GM23338 (cell line): ENCODE measurements around the gene IGF1.
A peak's percentile ranks its signal among the peaks of the same experiment; 100 is the strongest.

Experiments used
- CREB1 ChIP-seq: fragments of 250-450 bp; sonication (Bioruptor Pico); IDR thresholded peaks from 2 replicates; pipeline ENCODE4 v1.5.0; 2020; ENCODE audit warnings: low read depth, mild to moderate bottlenecking, moderate library complexity
- CTCF ChIP-seq, 2 experiments: fragments of 200-600 bp in 1 of 2; sonication (generic) in 1 of 2; conservative IDR thresholded peaks; 2 replicates each; pipeline versions ENCODE4 v1.5.1 to v1.6.1; 2016 to 2017; ENCODE audit warnings: antibody characterized with exemption in 2 of 2, low read depth in 2 of 2, mild to moderate bottlenecking in 2 of 2, moderate library complexity in 1 of 2
- ETS1 ChIP-seq: IDR thresholded peaks from 2 replicates; pipeline ENCODE4 v1.6.1; 2016; ENCODE audit warnings: antibody characterized with exemption
- EZH2 ChIP-seq: fragments of 200-600 bp; sonication (generic); IDR thresholded peaks from one replicate; pipeline ENCODE4 v1.8.0; 2017; ENCODE audit warnings: antibody characterized with exemption, mild to moderate bottlenecking, low read depth; ENCODE audit not compliant: unreplicated experiment
- EZH2phosphoT487 ChIP-seq: fragments of 200-600 bp; sonication (generic); IDR thresholded peaks from one replicate; pipeline ENCODE4 v1.8.1; 2018; ENCODE audit warnings: antibody characterized with exemption; ENCODE audit not compliant: unreplicated experiment
- JUNB ChIP-seq: IDR thresholded peaks from one replicate; pipeline ENCODE4 v1.6.1; 2016; ENCODE audit warnings: antibody characterized with exemption; ENCODE audit not compliant: unreplicated experiment
- NANOG ChIP-seq: IDR thresholded peaks from 2 replicates; pipeline ENCODE4 v1.6.1; 2016; ENCODE audit warnings: antibody characterized with exemption, borderline replicate concordance
- POLR2AphosphoS5 ChIP-seq: IDR thresholded peaks from 2 replicates; pipeline ENCODE4 v1.6.1; 2016; ENCODE audit warnings: antibody characterized with exemption, low read depth
- REST ChIP-seq: IDR thresholded peaks from one replicate; pipeline ENCODE4 v1.6.1; 2018; ENCODE audit warnings: antibody characterized with exemption; ENCODE audit not compliant: unreplicated experiment
- ZNF331 ChIP-seq: fragments of 250-450 bp; sonication (Bioruptor Pico); IDR thresholded peaks from 2 replicates; pipeline ENCODE4 v1.5.0; 2020; ENCODE audit warnings: low read depth, mild to moderate bottlenecking, moderate library complexity

GRCh38 chr12:102480406-102480805 is at the start of gene IGF1:
- TF ChIP-seq CTCF (conservative IDR thresholded peaks at IDR 0.05; ENCODE audit: low read depth in 2 of 2) (peak in 1 of 2 experiments; percentile 16; a peak in 2 of 4 replicates), POLR2AphosphoS5 (no peak), REST (no peak), EZH2 (no peak), EZH2phosphoT487 (no peak), ZNF331 (CRISPR knock-in tag) (no peak), NANOG (no peak), CREB1 (CRISPR knock-in tag) (no peak), ETS1 (no peak), JUNB (no peak)
